ENCODE measurements around the gene PCYT1A. TPM values are rescaled to one million over a fixed set of nuclear protein-coding genes. Genes with fewer than 3 reads are reported as not detected.

Gene PCYT1A
- polyA plus RNA-seq, 1 donor (not counting 4 experiments of a cell fraction or from before 2014, with no cell fraction given): 108 TPM

- TF ChIP-seq EZH2 (IDR thresholded peaks at IDR 0.05; ENCODE audit: low read length) (no peak), CTCF (optimal IDR thresholded peaks at IDR 0.05 in 1 of 3, IDR thresholded peaks at IDR 0.05 in 1 of 3, conservative IDR thresholded peaks at IDR 0.05 in 1 of 3; ENCODE audit: extremely low read depth in 1 of 3, insufficient read depth in 2 of 3, low read length in 3 of 3) (no peak)
- Histone ChIP-seq H2AFZ (ENCODE audit: control insufficient read depth, low read length) (peak overlapping the region; percentile 58), H3K4me1 (ENCODE audit: control insufficient read depth, extremely low read depth, insufficient read depth, low read length) (peaks cover 6% of the 10 kb centered on the region), H3K79me2 (ENCODE audit: control insufficient read depth, insufficient read depth, low read length) (no peaks in the 10 kb centered on the region), H3K27me3 (ENCODE audit: control insufficient read depth, extremely low read depth, insufficient read depth, low read length) (peaks cover 18% of the 10 kb centered on the region), H3K9me3 (ENCODE audit: control insufficient read depth, low read depth, low read length) (no peaks in the 10 kb centered on the region), H3K4me2 (ENCODE audit: control insufficient read depth, extremely low read depth, insufficient read depth, low read depth, low read length) (peak overlapping the region; percentile 70), H3K36me3 (ENCODE audit: control insufficient read depth in 2 of 2, extremely low read depth in 1 of 2, insufficient read depth in 2 of 2, low read length in 2 of 2) (no peaks in the 10 kb centered on the region), H3K4me3 (ENCODE audit: control insufficient read depth in 2 of 3, extremely low read depth in 1 of 3, insufficient read depth in 2 of 3, low read depth in 1 of 3, low read length in 3 of 3) (no peak overlapping the region), H3K27ac (ENCODE audit: control insufficient read depth, insufficient read depth, low read length) (no peak overlapping the region), H3K9me1 (ENCODE audit: control insufficient read depth, extremely low read depth, insufficient read depth, low read length) (no peaks in the 10 kb centered on the region), H3K9ac (ENCODE audit: control insufficient read depth, extremely low read depth, insufficient read depth, low read length) (no peak overlapping the region), H4K20me1 (ENCODE audit: control insufficient read depth, extremely low read depth, insufficient read depth, low read length) (no peaks in the 10 kb centered on the region)
- DNase-seq (ENCODE audit: low read depth, low spot score) (no peak), FAIRE-seq (no peak)
- dilution Hi-C loops (cut with MboI; ENCODE audit: extremely low pct_ligation_motif_present, low sequenced_read_pairs): no loop called here
Observed at GRCh38 chr3:196219970-196220311, 67.6 kb downstream of the PCYT1A start.

GRCh38 chr3:196219194-196219969 is 68.1 kb downstream of the PCYT1A start:
- H3K9me1 ChIP-seq (ENCODE audit: control insufficient read depth, extremely low read depth, insufficient read depth, low read length): no peaks in the 10 kb centered on the region
- TF ChIP-seq CTCF (optimal IDR thresholded peaks at IDR 0.05 in 1 of 3, IDR thresholded peaks at IDR 0.05 in 1 of 3, conservative IDR thresholded peaks at IDR 0.05 in 1 of 3; ENCODE audit: extremely low read depth in 1 of 3, insufficient read depth in 2 of 3, low read length in 3 of 3) (peak in 1 of 3 experiments; percentile 20), EZH2 (IDR thresholded peaks at IDR 0.05; ENCODE audit: low read length) (no peak)
- H3K27me3 ChIP-seq (ENCODE audit: control insufficient read depth, extremely low read depth, insufficient read depth, low read length): peaks cover 22% of the 10 kb centered on the region
- H3K36me3 ChIP-seq (ENCODE audit: control insufficient read depth in 2 of 2, extremely low read depth in 1 of 2, insufficient read depth in 2 of 2, low read length in 2 of 2): no peaks in the 10 kb centered on the region
- H3K4me2 ChIP-seq (ENCODE audit: control insufficient read depth, extremely low read depth, insufficient read depth, low read depth, low read length): peak overlapping the region; percentile 70
- H3K79me2 ChIP-seq (ENCODE audit: control insufficient read depth, insufficient read depth, low read length): no peaks in the 10 kb centered on the region
- H4K20me1 ChIP-seq (ENCODE audit: control insufficient read depth, extremely low read depth, insufficient read depth, low read length): no peaks in the 10 kb centered on the region
- peak overlapping the region in 2 of 3 experiments; percentile 15 to 36 for H3K4me3 ChIP-seq (ENCODE audit: control insufficient read depth in 2 of 3, extremely low read depth in 1 of 3, insufficient read depth in 2 of 3, low read depth in 1 of 3, low read length in 3 of 3)
- no peaks in the 10 kb centered on the region for H3K9me3 ChIP-seq (ENCODE audit: control insufficient read depth, low read depth, low read length)
- DNase-seq (ENCODE audit: low read depth, low spot score): peak; percentile 26
- H2AFZ ChIP-seq (ENCODE audit: control insufficient read depth, low read length): peak overlapping the region; percentile 58
- H3K9ac ChIP-seq (ENCODE audit: control insufficient read depth, extremely low read depth, insufficient read depth, low read length): no peak overlapping the region
- FAIRE-seq: peak; percentile 44
- peak overlapping the region; percentile 6 for H3K27ac ChIP-seq (ENCODE audit: control insufficient read depth, insufficient read depth, low read length)
- peaks cover 6% of the 10 kb centered on the region for H3K4me1 ChIP-seq (ENCODE audit: control insufficient read depth, extremely low read depth, insufficient read depth, low read length)
- dilution Hi-C loops (cut with MboI; ENCODE audit: extremely low pct_ligation_motif_present, low sequenced_read_pairs): no loop called here

Measured in keratinocyte (primary cell).